ENCODE data around the gene ITPR2. TPM values are rescaled to one million over a fixed set of nuclear protein-coding genes. Genes with fewer than 3 reads are reported as not detected.

Gene ITPR2
- total RNA-seq, 2 experiments from 2014 or later: 33.5 to 34.6 TPM

DNA sequence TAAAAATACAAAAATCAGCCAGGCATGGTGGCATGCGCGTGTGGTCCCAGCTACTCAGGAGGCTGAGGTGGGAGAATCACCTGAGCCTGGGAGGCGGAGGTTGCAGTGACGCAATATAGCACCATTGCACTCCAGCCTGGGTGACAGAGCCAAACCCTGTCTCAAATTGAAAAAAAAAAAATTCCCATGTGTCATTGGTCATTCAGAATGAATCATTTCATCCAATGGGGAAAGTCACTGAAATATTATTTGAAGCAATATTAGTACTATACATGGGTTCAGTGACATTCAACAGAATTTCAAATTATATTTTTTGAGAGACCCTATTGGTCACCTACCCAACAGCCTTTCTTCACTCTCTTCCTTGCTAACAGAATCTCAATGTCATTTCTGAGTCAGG lies 276.1 kb downstream of the ITPR2 start:
- ChIA-PET POLR2A (no interaction called here), CTCF (no interaction called here)
- H3K27me3 Mint-ChIP-seq (ENCODE audit: low read depth): no peaks in the 10 kb centered on the region

DNA sequence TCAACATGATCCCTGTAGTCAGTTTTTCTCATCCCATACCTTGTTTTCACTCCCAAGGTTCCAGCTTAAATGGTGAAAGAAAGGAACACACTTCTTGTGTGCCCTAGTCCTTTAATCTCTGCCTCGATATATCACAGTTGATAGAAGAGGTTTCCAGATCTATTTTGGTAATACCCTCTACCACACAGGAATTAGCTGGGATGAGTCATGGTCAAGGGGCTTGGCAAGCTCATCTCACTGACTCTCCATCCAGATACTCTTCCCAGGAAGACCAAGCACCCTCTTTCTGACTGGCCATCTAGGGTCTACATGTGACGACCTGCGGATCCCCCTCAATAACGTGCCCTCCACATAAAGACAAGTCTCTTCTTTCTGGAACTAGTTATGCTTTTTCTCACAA lies 277.9 kb downstream of the ITPR2 start:
- H3K4me3 Mint-ChIP-seq: no peak overlapping the region
- no peaks in the 10 kb centered on the region for H3K27me3 Mint-ChIP-seq (ENCODE audit: low read depth)
- peaks cover 10% of the 10 kb centered on the region for H3K36me3 Mint-ChIP-seq (ENCODE audit: low read depth)
- ATAC-seq (no peak), DNase-seq (no peak)
- ChIA-PET CTCF (no interaction called here), POLR2A (no interaction called here)
- no peak overlapping the region for H3K27ac Mint-ChIP-seq
- H3K4me1 Mint-ChIP-seq (ENCODE audit: low read depth): peaks cover 14% of the 10 kb centered on the region
- H3K9me3 Mint-ChIP-seq (ENCODE audit: insufficient read depth): no peaks in the 10 kb centered on the region

More for the DNA sequence above, 276.1 kb downstream of the ITPR2 start:
- ATAC-seq (no peak), DNase-seq (no peak)
- no peak overlapping the region for H3K4me3 Mint-ChIP-seq
- peaks cover 14% of the 10 kb centered on the region for H3K4me1 Mint-ChIP-seq (ENCODE audit: low read depth)
- H3K9me3 Mint-ChIP-seq (ENCODE audit: insufficient read depth): no peaks in the 10 kb centered on the region
- no peak overlapping the region for H3K27ac Mint-ChIP-seq
- H3K36me3 Mint-ChIP-seq (ENCODE audit: low read depth): peaks cover 11% of the 10 kb centered on the region

DNA sequence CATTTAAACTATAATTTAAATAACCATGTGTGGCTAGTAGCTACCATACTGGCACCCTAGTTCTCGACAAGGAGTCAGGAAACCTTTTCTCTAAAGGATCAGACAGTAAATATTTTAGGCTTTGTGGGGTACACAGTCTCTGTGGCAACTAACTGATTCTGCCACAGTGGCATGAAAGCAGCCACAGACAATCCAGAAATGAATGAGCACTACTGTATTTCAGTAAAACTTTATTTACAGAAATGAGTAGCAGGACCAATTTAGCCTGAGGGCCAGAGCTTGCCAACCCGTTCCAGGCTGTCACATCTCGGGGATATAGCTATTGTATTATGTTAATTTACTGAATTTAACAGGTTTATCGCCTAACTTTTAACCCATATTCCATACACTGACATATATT lies 278.7 kb downstream of the ITPR2 start:
- H3K9me3 Mint-ChIP-seq (ENCODE audit: insufficient read depth): no peaks in the 10 kb centered on the region
- H3K27ac Mint-ChIP-seq: no peak overlapping the region
- peaks cover 14% of the 10 kb centered on the region for H3K4me1 Mint-ChIP-seq (ENCODE audit: low read depth)
- no peak overlapping the region for H3K4me3 Mint-ChIP-seq
- ATAC-seq (no peak), DNase-seq (no peak)
- no peaks in the 10 kb centered on the region for H3K27me3 Mint-ChIP-seq (ENCODE audit: low read depth)
- CTCF ChIA-PET: interaction anchor here (0.7 kb wide), 1 partner anchor 389 kb away, joined by 3 read pairs; no protein-coding TSS in a partner anchor
- POLR2A ChIA-PET: no interaction called here
- peaks cover 10% of the 10 kb centered on the region for H3K36me3 Mint-ChIP-seq (ENCODE audit: low read depth)

DNA sequence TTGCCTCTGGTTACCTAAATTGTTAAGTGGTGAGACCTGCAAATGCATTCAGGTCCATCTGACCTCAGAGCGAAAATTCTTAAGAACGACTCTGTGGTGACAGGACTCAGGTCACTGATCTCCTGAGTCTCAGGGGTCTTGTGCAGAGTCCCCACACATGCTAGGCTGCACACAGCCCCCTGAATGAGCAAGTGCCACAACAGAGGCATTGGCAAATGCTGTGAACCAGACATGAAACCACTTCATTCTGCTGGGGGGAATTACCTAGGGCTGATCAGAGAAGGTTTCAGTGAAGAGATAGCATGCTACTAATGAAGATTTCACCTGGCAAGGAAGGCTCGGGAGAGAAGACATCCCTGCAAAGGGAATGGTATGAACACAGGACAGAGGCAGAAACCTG lies 281.6 kb downstream of the ITPR2 start:
- Mint-ChIP-seq H3K27ac (no peak overlapping the region), H3K4me3 (no peak overlapping the region), H3K4me1 (ENCODE audit: low read depth) (peaks cover 14% of the 10 kb centered on the region), H3K36me3 (ENCODE audit: low read depth) (peaks cover 23% of the 10 kb centered on the region), H3K27me3 (ENCODE audit: low read depth) (no peaks in the 10 kb centered on the region), H3K9me3 (ENCODE audit: insufficient read depth) (no peaks in the 10 kb centered on the region)
- CTCF ChIA-PET: no interaction called here
- ATAC-seq (no peak), DNase-seq (no peak)
- POLR2A ChIA-PET: no interaction called here

DNA sequence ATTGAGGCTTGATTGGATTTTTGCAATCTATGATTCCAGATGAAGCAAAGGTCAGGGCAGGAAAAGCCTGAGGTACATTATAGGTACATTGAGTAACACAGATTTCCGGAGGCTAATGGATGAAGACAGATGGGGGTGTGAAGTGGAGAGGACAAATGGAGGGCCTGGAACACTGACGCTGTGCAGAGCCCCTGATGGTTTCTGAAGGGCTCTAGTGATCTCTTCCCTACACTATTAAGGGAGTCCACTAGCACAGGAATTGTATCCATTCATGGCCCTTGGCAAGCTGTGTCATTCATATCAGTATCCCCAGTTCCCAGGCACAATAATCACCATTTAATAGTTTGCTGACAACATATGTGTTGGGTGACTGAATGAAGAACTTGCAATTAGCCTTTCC lies 284.8 kb downstream of the ITPR2 start:
- CTCF ChIA-PET: no interaction called here
- peaks cover 21% of the 10 kb centered on the region for H3K36me3 Mint-ChIP-seq (ENCODE audit: low read depth)
- no peaks in the 10 kb centered on the region for H3K4me1 Mint-ChIP-seq (ENCODE audit: low read depth)
- H3K9me3 Mint-ChIP-seq (ENCODE audit: insufficient read depth): no peaks in the 10 kb centered on the region
- no peak overlapping the region for H3K4me3 Mint-ChIP-seq
- no peaks in the 10 kb centered on the region for H3K27me3 Mint-ChIP-seq (ENCODE audit: low read depth)
- no peak for DNase-seq
- no peak for ATAC-seq
- POLR2A ChIA-PET: no interaction called here
- H3K27ac Mint-ChIP-seq: no peak overlapping the region

DNA sequence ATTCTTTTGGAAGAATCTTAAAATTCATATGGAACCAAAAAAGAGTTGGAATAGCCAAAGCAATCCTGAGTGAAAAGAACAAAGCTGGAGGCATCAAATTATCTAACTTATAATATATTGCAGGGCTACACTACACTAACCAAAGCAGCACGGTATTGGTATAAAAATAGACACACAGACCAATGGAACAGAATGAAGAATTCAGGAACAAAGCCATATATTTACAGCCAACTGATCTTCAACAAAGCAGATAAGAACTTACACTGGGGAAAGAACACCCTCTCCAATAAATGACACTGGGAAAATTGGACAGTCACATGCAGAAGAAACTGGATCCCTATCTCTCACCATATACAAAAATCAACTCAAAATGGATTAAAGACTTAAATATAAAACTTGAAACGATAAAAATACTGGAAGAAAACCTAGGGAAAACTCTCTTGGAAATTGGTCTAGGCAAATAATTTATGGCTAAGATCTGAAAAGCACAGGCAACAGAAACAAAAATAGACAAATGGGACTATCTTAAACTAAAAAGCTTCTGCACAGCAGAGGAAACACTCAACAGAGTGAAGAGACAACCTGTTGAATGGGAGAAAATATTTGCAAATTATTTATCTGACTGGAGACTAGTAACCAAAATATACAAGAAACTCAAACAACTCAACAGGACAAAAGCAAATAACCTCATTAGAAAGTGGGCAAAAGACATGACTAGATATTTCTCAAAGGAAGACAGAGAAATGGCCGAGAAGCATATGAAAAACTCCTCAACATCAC lies 286.3 kb downstream of the ITPR2 start:
- CTCF ChIA-PET: no interaction called here
- H3K27ac Mint-ChIP-seq: no peak overlapping the region

DNA sequence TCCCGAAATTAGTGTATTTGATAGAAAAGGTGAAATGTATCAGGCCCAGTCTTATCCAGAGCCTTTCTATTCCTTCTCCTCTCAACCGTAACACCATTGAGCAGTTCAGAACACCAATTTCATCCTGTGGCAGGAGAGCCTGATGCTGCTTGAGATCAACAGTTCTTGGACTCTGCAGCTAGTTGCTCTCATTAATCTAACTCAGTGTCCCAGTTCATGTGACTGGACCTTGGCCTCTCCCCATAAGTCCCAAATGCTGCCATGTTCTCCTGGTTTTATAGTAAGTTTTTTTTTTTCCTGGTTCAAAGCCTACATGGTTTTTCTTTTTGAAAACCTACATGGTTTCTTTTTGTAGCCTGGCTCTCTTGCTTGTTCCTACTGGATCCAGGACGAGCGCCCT lies 293.9 kb downstream of the ITPR2 start:
- ATAC-seq (no peak), DNase-seq (no peak)
- Mint-ChIP-seq H3K9me3 (ENCODE audit: insufficient read depth) (no peaks in the 10 kb centered on the region), H3K36me3 (ENCODE audit: low read depth) (peaks cover under 1% of the 10 kb centered on the region), H3K4me3 (no peak overlapping the region), H3K27me3 (ENCODE audit: low read depth) (no peaks in the 10 kb centered on the region), H3K27ac (no peak overlapping the region), H3K4me1 (ENCODE audit: low read depth) (no peaks in the 10 kb centered on the region)
- ChIA-PET CTCF (no interaction called here), POLR2A (no interaction called here)

More for the DNA sequence above, 286.3 kb downstream of the ITPR2 start:
- POLR2A ChIA-PET: no interaction called here
- DNase-seq (no peak), ATAC-seq (no peak)
- Mint-ChIP-seq H3K36me3 (ENCODE audit: low read depth) (peaks cover 21% of the 10 kb centered on the region), H3K9me3 (ENCODE audit: insufficient read depth) (no peaks in the 10 kb centered on the region), H3K27me3 (ENCODE audit: low read depth) (no peaks in the 10 kb centered on the region), H3K4me1 (ENCODE audit: low read depth) (no peaks in the 10 kb centered on the region), H3K4me3 (no peak overlapping the region)

DNA sequence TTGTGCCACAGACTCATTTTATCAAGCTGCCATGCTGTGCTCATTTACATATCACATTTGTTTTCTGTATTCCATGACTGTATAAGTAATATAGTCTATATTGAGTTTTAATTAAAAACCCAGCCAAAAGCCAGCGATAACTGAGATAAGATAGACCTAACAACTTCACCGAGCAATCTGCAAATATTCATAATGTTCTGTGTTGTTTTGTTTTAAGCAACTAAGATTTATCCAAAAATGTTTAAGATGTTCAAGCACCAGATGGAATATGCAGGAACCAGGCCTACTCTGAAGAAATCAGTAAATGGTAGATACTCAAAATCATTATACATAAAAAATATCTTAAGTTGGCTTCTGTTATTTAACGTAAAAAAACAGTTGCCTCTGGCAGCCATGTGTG lies 295.3 kb downstream of the ITPR2 start:
- Mint-ChIP-seq H3K36me3 (ENCODE audit: low read depth) (peaks cover 3% of the 10 kb centered on the region), H3K9me3 (ENCODE audit: insufficient read depth) (no peaks in the 10 kb centered on the region), H3K27ac (no peak overlapping the region), H3K4me3 (no peak overlapping the region), H3K4me1 (ENCODE audit: low read depth) (no peaks in the 10 kb centered on the region), H3K27me3 (ENCODE audit: low read depth) (no peaks in the 10 kb centered on the region)
- ATAC-seq (no peak), DNase-seq (no peak)
- CTCF ChIA-PET: no interaction called here
- POLR2A ChIA-PET: no interaction called here

DNA sequence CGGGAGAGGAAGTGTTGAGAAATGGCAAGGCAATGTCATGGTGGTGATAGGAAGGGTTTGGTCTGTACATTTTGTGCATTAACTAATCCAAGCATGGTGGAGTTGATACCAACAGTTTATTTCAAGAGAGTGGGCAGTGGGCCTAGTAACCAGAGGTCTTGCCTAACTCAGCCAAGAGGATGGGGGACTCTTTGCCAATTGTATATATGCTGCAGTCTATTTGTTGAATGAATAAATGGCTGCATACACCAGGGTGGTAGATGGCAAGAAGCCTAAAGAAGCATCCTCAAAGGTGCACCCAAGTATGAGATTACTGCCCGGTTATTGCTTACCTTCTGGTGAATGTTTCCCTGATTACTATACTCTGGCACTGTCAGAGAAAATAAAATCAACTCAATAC lies 295.9 kb downstream of the ITPR2 start:
- Mint-ChIP-seq H3K4me3 (no peak overlapping the region), H3K36me3 (ENCODE audit: low read depth) (peaks cover 3% of the 10 kb centered on the region), H3K27me3 (ENCODE audit: low read depth) (no peaks in the 10 kb centered on the region), H3K4me1 (ENCODE audit: low read depth) (no peaks in the 10 kb centered on the region), H3K27ac (no peak overlapping the region), H3K9me3 (ENCODE audit: insufficient read depth) (no peaks in the 10 kb centered on the region)
- ChIA-PET CTCF (no interaction called here), POLR2A (no interaction called here)
- no peak for DNase-seq
- ATAC-seq: no peak

DNA sequence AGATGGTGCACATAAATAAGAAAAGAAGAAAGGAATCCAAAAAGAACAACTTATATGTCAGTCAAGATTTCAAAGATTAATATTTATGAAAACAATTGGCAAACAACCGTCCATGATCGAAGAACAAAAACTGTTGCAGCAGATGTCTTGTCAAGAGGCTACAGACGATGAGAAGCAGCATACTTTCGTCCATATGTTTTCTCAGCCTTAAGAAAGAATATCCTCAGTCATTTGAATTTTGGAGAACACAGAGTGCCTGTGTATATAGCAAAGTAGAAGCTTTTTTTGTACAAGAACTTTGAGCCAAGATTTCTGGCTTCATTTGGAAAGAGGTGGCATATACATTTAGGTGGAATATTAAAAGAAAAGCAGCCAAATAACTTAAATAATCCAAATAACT lies 297.2 kb downstream of the ITPR2 start:
- H3K27me3 Mint-ChIP-seq (ENCODE audit: low read depth): no peaks in the 10 kb centered on the region
- no peak overlapping the region for H3K27ac Mint-ChIP-seq
- peaks cover 7% of the 10 kb centered on the region for H3K4me1 Mint-ChIP-seq (ENCODE audit: low read depth)
- H3K36me3 Mint-ChIP-seq (ENCODE audit: low read depth): peaks cover 3% of the 10 kb centered on the region
- H3K9me3 Mint-ChIP-seq (ENCODE audit: insufficient read depth): no peaks in the 10 kb centered on the region
- CTCF ChIA-PET: interaction anchor here (0.9 kb wide), 1 partner anchor 11 kb away, joined by 3 read pairs; no protein-coding TSS in a partner anchor
- POLR2A ChIA-PET: no interaction called here
- no peak overlapping the region for H3K4me3 Mint-ChIP-seq
- DNase-seq: no peak
- no peak for ATAC-seq

DNA sequence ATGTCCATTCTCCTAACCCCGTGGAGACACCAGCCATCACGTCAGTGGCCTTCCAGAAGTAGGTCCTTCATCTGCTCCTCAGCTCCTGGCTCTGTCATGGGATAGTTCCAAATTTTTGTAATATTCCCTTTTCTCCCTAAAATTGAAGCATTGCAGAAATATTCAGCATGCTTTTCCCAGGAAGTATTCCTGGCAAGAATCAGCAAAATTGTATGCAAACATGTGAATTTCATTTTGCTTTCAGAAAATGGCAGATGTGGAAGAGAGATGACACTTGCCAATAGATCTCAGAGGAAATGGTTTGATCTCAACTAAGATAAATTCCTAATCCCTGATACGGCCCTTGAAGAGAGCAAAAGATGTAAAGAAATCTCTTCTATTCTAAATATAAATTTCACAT lies 298.9 kb downstream of the ITPR2 start:
- Mint-ChIP-seq H3K27ac (no peak overlapping the region), H3K9me3 (ENCODE audit: insufficient read depth) (no peaks in the 10 kb centered on the region), H3K4me3 (no peak overlapping the region), H3K27me3 (ENCODE audit: low read depth) (no peaks in the 10 kb centered on the region), H3K36me3 (ENCODE audit: low read depth) (peaks cover 8% of the 10 kb centered on the region), H3K4me1 (ENCODE audit: low read depth) (peaks cover 23% of the 10 kb centered on the region)
- POLR2A ChIA-PET: no interaction called here
- DNase-seq: no peak
- no peak for ATAC-seq
- CTCF ChIA-PET: interaction anchor here (0.6 to 1.4 kb wide), 2 partner anchors 9 to 421 kb away, joined by 3 to 4 read pairs; no protein-coding TSS in a partner anchor

DNA sequence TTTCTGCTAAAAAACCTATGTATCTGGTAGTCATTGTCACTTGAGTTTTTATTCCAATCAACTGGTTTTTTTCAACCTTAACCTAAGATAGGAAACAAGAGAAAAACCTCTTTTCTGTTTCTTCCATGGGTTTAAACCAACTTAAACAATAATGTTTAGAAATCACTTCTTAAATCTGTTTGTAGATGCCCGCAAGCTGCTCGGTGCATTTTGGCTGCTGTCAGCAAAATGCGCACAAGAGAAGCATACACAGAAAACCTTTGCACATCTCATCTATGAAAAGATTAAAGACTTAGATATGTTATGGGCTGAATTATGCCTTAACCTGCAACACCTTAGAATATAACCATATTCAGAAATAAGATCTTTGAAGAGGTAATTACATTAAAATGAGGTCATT lies 299.8 kb downstream of the ITPR2 start:
- ATAC-seq (no peak), DNase-seq (no peak)
- no peaks in the 10 kb centered on the region for H3K9me3 Mint-ChIP-seq (ENCODE audit: insufficient read depth)
- peaks cover 23% of the 10 kb centered on the region for H3K4me1 Mint-ChIP-seq (ENCODE audit: low read depth)
- H3K27ac Mint-ChIP-seq: no peak overlapping the region
- H3K4me3 Mint-ChIP-seq: no peak overlapping the region
- peaks cover 8% of the 10 kb centered on the region for H3K36me3 Mint-ChIP-seq (ENCODE audit: low read depth)
- POLR2A ChIA-PET: no interaction called here
- H3K27me3 Mint-ChIP-seq (ENCODE audit: low read depth): no peaks in the 10 kb centered on the region
- CTCF ChIA-PET: interaction anchor here (1.4 kb wide), 1 partner anchor 8 kb away, joined by 4 read pairs; no protein-coding TSS in a partner anchor

DNA sequence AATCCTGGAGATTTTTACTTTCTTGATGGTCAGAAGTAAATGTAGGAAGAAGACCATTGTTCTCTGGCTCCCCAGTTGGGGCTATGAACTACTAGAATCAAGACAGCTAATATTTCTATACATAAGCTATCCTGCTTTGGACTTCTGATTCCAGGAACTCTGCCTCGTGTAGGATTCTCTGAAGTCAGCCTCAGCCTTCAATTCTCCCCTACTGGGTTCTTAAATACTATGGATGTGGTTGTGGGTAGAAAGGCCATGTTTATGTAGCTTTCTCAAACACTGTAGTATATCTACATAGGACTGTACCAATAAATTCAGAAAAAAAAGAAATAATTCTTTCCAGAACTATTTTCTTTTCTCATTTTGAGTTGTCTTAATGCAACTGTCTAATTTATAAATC lies 302.5 kb downstream of the ITPR2 start:
- H3K36me3 Mint-ChIP-seq (ENCODE audit: low read depth): peaks cover 21% of the 10 kb centered on the region
- CTCF ChIA-PET: no interaction called here
- no peak overlapping the region for H3K27ac Mint-ChIP-seq

More for the DNA sequence above, 302.5 kb downstream of the ITPR2 start:
- POLR2A ChIA-PET: no interaction called here
- Mint-ChIP-seq H3K4me1 (ENCODE audit: low read depth) (peaks cover 23% of the 10 kb centered on the region), H3K4me3 (no peak overlapping the region), H3K27me3 (ENCODE audit: low read depth) (no peaks in the 10 kb centered on the region), H3K9me3 (ENCODE audit: insufficient read depth) (no peaks in the 10 kb centered on the region)
- ATAC-seq (no peak), DNase-seq (no peak)
